HepG2 (cell line): ENCODE data around the gene MTA2. TPM values are rescaled to one million over a fixed set of nuclear protein-coding genes. Genes with fewer than 3 reads are reported as not detected.

Source experiments
- ATF5 ChIP-seq: sonication (generic); formaldehyde crosslinking; IDR thresholded peaks from 2 replicates; pipeline ENCODE4 v1.4.0; 2020; ENCODE audit warnings: mild to moderate bottlenecking, low read depth, missing genetic modification reagents
- MAX ChIP-seq: IDR thresholded peaks from 2 replicates; pipeline ENCODE4 v1.6.1; 2012; ENCODE audit warnings: inconsistent platforms
- NFE2L1 ChIP-seq: sonication (generic); formaldehyde crosslinking; IDR thresholded peaks from 2 replicates; pipeline ENCODE4 v1.4.0; 2020; ENCODE audit warnings: missing genetic modification reagents, mild to moderate bottlenecking, borderline replicate concordance
- SP4 ChIP-seq: sonication (generic); formaldehyde crosslinking; IDR thresholded peaks from 2 replicates; pipeline ENCODE4 v1.8.1; 2023; ENCODE audit warnings: mild to moderate bottlenecking, missing genetic modification reagents
- TFDP1 ChIP-seq: IDR thresholded peaks from 2 replicates; pipeline ENCODE4 v1.6.1; 2016; ENCODE audit warnings: missing compliant biosample characterization, missing genetic modification reagents, borderline replicate concordance
- USF2 ChIP-seq, 2 experiments: sonication (generic) in 1 of 2; formaldehyde crosslinking in 1 of 2; IDR thresholded peaks; 2 replicates each; pipeline versions ENCODE4 v1.5.1 to v1.6.1; 2011 to 2020; ENCODE audit warnings: borderline replicate concordance in 1 of 2, low read depth in 1 of 2, low read length in 1 of 2, mild to moderate bottlenecking in 1 of 2, missing genetic modification reagents in 1 of 2, moderate library complexity in 1 of 2
- ZBED4 ChIP-seq: sonication (generic); formaldehyde crosslinking; IDR thresholded peaks from 2 replicates; pipeline ENCODE4 v1.4.0; 2020; ENCODE audit warnings: missing genetic modification reagents, borderline replicate concordance
- ZBTB1 ChIP-seq: sonication (generic); formaldehyde crosslinking; IDR thresholded peaks from 2 replicates; pipeline ENCODE4 v1.4.0; 2020; ENCODE audit warnings: missing genetic modification reagents, borderline replicate concordance
- ZFP90 ChIP-seq: sonication (generic); formaldehyde crosslinking; IDR thresholded peaks from 2 replicates; pipeline ENCODE4 v1.8.0; 2022; ENCODE audit warnings: missing genetic modification reagents, mild to moderate bottlenecking, inconsistent platforms, borderline replicate concordance
- ZNF30 ChIP-seq: sonication (generic); formaldehyde crosslinking; IDR thresholded peaks from 2 replicates; pipeline ENCODE4 v1.5.0; 2020; ENCODE audit warnings: mild to moderate bottlenecking, missing genetic modification reagents
- ZNF350 ChIP-seq: sonication (generic); formaldehyde crosslinking; IDR thresholded peaks from 2 replicates; pipeline ENCODE4 v1.4.0; 2020; ENCODE audit warnings: mild to moderate bottlenecking, low read depth, missing genetic modification reagents, borderline replicate concordance
- ZNF816 ChIP-seq: sonication (generic); formaldehyde crosslinking; IDR thresholded peaks from 2 replicates; pipeline ENCODE4 v1.8.0; 2022; ENCODE audit warnings: missing genetic modification reagents, mild to moderate bottlenecking, borderline replicate concordance
- ZNF891 ChIP-seq: sonication (generic); formaldehyde crosslinking; IDR thresholded peaks from 2 replicates; pipeline ENCODE4 v1.5.0; 2020; ENCODE audit warnings: mild to moderate bottlenecking, missing genetic modification reagents
- polyA plus RNA-seq, 8 experiments: library from polyadenylated mRNA; depleted of rRNA in 3 of 8; stranded (reverse) in 7 of 8; unstranded in 1 of 8; fragments of >200 nt; fragmentation: Illumina TruSeq in 4 of 8; extraction: Trizol in 4 of 8; gene quantifications; 2 replicates each; pipeline versions ENCODE4 v1.2.1 to v1.2.3, GENCODE V29; 2011 to 2016; ENCODE audit warnings: low read depth in 4 of 8, missing spikeins in 1 of 8, mixed read lengths in 1 of 8; ENCODE audit not compliant: insufficient read depth in 1 of 8
- total RNA-seq, 5 experiments: library from RNA; depleted of rRNA; stranded (reverse); fragments of >200 nt; fragmentation: Illumina TruSeq; extraction: Trizol; gene quantifications; 2 replicates each; pipeline ENCODE4 v1.2.3, GENCODE V29; 2016; ENCODE audit warnings: low read depth in 1 of 5
- TF ChIP-seq, protein P1 (sequence below): sonication (generic); formaldehyde crosslinking; IDR thresholded peaks from 2 replicates; pipeline ENCODE4 v1.8.1; 2023; ENCODE audit warnings: mild to moderate bottlenecking, moderate library complexity, missing genetic modification reagents
- TF ChIP-seq, protein P2 (sequence below): IDR thresholded peaks from 2 replicates; pipeline ENCODE4 v1.6.1; 2016; ENCODE audit warnings: low read depth
- TF ChIP-seq, protein P3 (sequence below), 2 experiments: fragments of 450-650 bp in 1 of 2; sonication (generic) in 1 of 2; formaldehyde crosslinking; IDR thresholded peaks; 2 replicates each; pipeline versions ENCODE4 v1.5.0 to v1.8.0; 2020 to 2022; ENCODE audit warnings: mild to moderate bottlenecking in 1 of 2, missing genetic modification reagents in 1 of 2

Gene MTA2
- total and polyA plus RNA-seq, 2 of the 13 experiments (the other 11 are each of a cell fraction or from before 2014, with no cell fraction given) = 14.0 to 70.0 TPM

DNA sequence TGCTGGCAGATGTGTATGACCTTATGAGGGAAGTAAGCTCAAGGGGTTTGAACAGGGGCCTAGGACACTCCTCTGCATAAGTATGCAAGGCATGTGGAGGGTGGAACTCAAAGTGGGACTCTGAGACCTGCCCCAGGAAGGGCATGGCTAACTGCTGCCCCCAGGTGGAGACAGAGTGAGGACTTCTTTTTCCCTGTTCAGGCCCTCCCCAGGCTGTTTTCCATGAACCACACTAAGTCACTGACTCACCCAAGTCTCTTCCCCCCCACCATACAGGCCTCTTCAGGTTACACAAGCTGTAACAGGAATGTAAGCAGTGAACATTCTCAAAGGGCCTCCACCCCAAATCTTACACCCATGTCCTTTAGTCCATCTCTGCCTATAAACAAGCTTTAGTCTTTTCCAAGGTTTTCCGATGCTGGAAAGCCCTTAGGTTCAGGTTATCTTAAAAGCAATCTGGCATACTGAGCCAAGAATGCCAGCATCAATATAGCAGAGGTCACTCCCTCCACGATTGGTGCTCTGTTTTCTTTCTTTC lies 41.0 kb downstream of the MTA2 start (continued):
- TF ChIP-seq ZBED4 (CRISPR knock-in tag) = no peak
- TF ChIP-seq SP4 (CRISPR knock-in tag) = no peak
- TF ChIP-seq ZNF816 = no peak
- TF ChIP-seq ZFP90 (CRISPR knock-in tag) = no peak
- TF ChIP-seq ZBTB1 (CRISPR knock-in tag) = no peak
- TF ChIP-seq USF2 (IDR thresholded peaks at IDR 0.05; ENCODE audit: low read depth, low read length) = no peak
- TF ChIP-seq USF2 (CRISPR knock-in tag; IDR thresholded peaks at IDR 0.05; ENCODE audit: borderline replicate concordance) = no peak
- no peak for TF ChIP-seq ZNF30
- no peak for TF ChIP-seq ATF5 (CRISPR knock-in tag)
- TF ChIP-seq MAX = no peak
- TF ChIP-seq ZNF350 = no peak
- no peak for TF ChIP-seq TFDP1
- TF ChIP-seq, protein P1, sequence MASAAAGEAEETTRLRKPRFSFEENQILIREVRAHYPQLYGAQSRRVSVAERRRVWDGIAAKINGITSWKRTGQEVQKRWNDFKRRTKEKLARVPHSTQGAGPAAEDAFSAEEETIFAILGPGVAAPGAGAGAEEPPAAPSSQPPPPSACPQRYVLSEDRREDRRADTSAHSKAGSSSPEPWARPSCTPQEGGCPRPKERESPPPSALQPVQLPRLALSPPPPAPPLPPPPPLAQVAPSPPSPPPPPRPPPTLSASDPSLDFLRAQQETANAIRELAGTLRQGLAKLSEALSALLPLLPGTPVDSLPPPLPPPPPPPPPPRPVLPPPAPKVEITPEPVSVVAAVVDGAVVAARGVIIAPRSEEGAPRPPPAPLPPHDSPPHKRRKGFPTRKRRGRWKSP (CRISPR knock-in tag) = no peak
- TF ChIP-seq, protein P2, sequence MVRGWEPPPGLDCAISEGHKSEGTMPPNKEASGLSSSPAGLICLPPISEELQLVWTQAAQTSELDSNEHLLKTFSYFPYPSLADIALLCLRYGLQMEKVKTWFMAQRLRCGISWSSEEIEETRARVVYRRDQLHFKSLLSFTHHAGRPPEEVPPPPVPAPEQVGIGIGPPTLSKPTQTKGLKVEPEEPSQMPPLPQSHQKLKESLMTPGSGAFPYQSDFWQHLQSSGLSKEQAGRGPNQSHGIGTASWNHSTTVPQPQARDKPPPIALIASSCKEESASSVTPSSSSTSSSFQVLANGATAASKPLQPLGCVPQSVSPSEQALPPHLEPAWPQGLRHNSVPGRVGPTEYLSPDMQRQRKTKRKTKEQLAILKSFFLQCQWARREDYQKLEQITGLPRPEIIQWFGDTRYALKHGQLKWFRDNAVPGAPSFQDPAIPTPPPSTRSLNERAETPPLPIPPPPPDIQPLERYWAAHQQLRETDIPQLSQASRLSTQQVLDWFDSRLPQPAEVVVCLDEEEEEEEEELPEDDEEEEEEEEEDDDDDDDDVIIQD (CRISPR knock-in tag) = peak; percentile 39; the same call in 1 of the 2 replicates
- TF ChIP-seq NFE2L1 (CRISPR knock-in tag) = no peak
- TF ChIP-seq, protein P3, sequence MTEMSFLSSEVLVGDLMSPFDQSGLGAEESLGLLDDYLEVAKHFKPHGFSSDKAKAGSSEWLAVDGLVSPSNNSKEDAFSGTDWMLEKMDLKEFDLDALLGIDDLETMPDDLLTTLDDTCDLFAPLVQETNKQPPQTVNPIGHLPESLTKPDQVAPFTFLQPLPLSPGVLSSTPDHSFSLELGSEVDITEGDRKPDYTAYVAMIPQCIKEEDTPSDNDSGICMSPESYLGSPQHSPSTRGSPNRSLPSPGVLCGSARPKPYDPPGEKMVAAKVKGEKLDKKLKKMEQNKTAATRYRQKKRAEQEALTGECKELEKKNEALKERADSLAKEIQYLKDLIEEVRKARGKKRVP (CRISPR knock-in tag; IDR thresholded peaks at IDR 0.05) = no peak
- no peak for TF ChIP-seq ZNF891 (CRISPR knock-in tag)
